DMS79 treated with DMSO at 0.1 percent for 48 hours (cell line): Measurements from ENCODE around the gene COA8.

Experiments used
- DNase-seq: peaks from one replicate; lab custom pipeline; 2025; lab: John Stamatoyannopoulos, UW

Gene COA8

GRCh38 chr14:103623883-103624482 is 61.2 kb downstream of the COA8 start:
- DNase-seq, result peak; percentile 85

- DNase-seq, result no peak
Measured at GRCh38 chr14:103624860-103625259, 62.1 kb downstream of the COA8 start.

- DNase-seq, result no peak
Measured at GRCh38 chr14:103625356-103626095, 62.8 kb downstream of the COA8 start.

GRCh38 chr14:103626146-103626850 is 63.5 kb downstream of the COA8 start:
- DNase-seq, result no peak

GRCh38 chr14:103627073-103628025 is 64.6 kb downstream of the COA8 start:
- no peak for DNase-seq

- peak; percentile 57 for DNase-seq
Measured at GRCh38 chr14:103628221-103628683, 65.5 kb downstream of the COA8 start.

GRCh38 chr14:103628684-103629502 is 66.1 kb downstream of the COA8 start, which contains the start of gene KLC1:
Gene KLC1, plus strand, starts transcription at chr14:103629211. Its CDS starts 25,354 bp downstream, at chr14:103654565.
- peak; percentile 73 for DNase-seq

GRCh38 chr14:103629503-103630121 is 66.9 kb downstream of the COA8 start:
- peak; percentile 28 for DNase-seq

- DNase-seq, result peak; percentile 21
Measured at GRCh38 chr14:103630364-103631108, 67.8 kb downstream of the COA8 start.

GRCh38 chr14:103633391-103633790 is 70.6 kb downstream of the COA8 start:
- DNase-seq, result no peak

- no peak for DNase-seq
Measured at GRCh38 chr14:103634156-103634555, 71.4 kb downstream of the COA8 start.

- no peak for DNase-seq
Measured at GRCh38 chr14:103638594-103638993, 75.8 kb downstream of the COA8 start.
